Myocyte (in vitro differentiated cells): ENCODE data around the gene NLGN4X. TPM values are rescaled to one million over a fixed set of nuclear protein-coding genes. Genes with fewer than 3 reads are reported as not detected.

Experiments used
- DNase-seq: peaks from one replicate; pipeline ENCODE4 v3.0.0-alpha.2; 2012; ENCODE audit warnings: low read depth
- total RNA-seq: library from RNA; depleted of rRNA; stranded (reverse); fragments of >200 nt; gene quantifications from 2 replicates; pipeline ENCODE4 v1.2.3, GENCODE V29; 2014

The NLGN4X gene
- total RNA-seq, 1 donor from 2014 or later: not detected

- DNase-seq: no peak
These were observed 358.4 kb downstream of the NLGN4X start for GRCh38 chrX:5870238-5870637.

GRCh38 chrX:5869786-5870185 lies 358.9 kb downstream of the NLGN4X start:
- no peak for DNase-seq

DNA sequence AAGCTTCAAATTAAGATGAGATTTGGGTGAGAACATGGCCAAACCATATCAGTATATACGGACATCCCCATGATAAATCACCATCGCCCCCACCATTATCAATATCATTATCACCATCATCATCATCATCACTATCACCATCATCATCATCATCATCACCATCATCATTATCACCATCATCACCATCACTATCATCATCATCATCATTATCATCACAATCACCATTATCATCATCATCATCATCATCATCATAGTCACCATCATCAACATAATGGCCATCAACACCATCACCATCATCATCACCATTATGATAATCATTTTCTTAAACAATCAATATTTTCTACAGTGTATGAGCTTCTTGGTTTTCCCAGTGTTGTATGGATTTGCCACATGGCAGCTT lies 360.9 kb downstream of the NLGN4X start:
- no peak for DNase-seq

- no peak for DNase-seq
These were observed 371.4 kb downstream of the NLGN4X start for GRCh38 chrX:5857232-5857631.

DNA sequence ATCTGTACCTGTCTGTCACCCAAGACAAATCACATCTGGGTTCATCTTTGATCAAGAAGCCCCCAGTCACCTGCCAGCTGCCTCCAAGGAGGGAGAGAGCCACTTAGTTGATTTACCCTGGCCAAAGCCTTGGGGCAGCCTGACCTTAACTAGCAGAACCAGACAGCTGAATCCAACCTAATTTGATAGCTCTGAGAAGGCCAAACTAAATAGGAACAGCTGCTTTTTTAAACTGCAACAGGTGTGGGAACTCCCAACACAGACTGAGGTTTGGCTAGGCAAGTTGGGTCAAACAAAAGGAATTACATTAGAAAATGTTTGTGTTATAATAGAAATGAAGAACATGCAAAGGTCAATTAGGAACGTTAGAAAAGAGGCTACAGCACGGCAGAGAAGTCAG lies 375.7 kb downstream of the NLGN4X start:
- DNase-seq: peak; percentile 60

GRCh38 chrX:5842601-5843000 lies 386.1 kb downstream of the NLGN4X start:
- DNase-seq: no peak
